ENCODE measurements around the gene ZFP92. TPM values are rescaled to one million over a fixed set of nuclear protein-coding genes. Genes with fewer than 3 reads are reported as not detected.
"Not testable (repeated sequence)": the region's sequence is repeated elsewhere in the genome, so short reads cannot be mapped to it uniquely, and the experiment has no call there.

ZFP92 gene
- total RNA-seq, 1 donor from 2014 or later = 0.49 TPM

GRCh38 chrX:153387345-153387744 is 23.9 kb upstream of the ZFP92 start:
- H3K9me3 ChIP-seq (replicated peaks) = no peaks in the 10 kb centered on the region
- H3K4me1 ChIP-seq = no peaks in the 10 kb centered on the region
- H3K27me3 ChIP-seq (ENCODE audit: low read depth) = no peaks in the 10 kb centered on the region
- no peaks in the 10 kb centered on the region for H3K36me3 ChIP-seq
- H3K27ac ChIP-seq (replicated peaks) = no peak overlapping the region
- no peak for TF ChIP-seq CTCF (IDR thresholded peaks at IDR 0.05; ENCODE audit: borderline replicate concordance)
- no peak overlapping the region for H3K4me3 ChIP-seq
- intact Hi-C loops (cut with micrococcal nuclease) = no loop called here
- no peak for DNase-seq

GRCh38 chrX:153387987-153388721 is 23.1 kb upstream of the ZFP92 start:
- TF ChIP-seq CTCF (IDR thresholded peaks at IDR 0.05; ENCODE audit: borderline replicate concordance) = no peak
- no peaks in the 10 kb centered on the region for H3K9me3 ChIP-seq (replicated peaks)
- intact Hi-C loops (cut with micrococcal nuclease) = no loop called here
- no peaks in the 10 kb centered on the region for H3K4me1 ChIP-seq
- H3K27ac ChIP-seq (replicated peaks) = no peak overlapping the region
- no peaks in the 10 kb centered on the region for H3K36me3 ChIP-seq
- H3K4me3 ChIP-seq = no peak overlapping the region
- H3K27me3 ChIP-seq (ENCODE audit: low read depth) = no peaks in the 10 kb centered on the region
- DNase-seq = no peak

GRCh38 chrX:153388722-153389459 is 22.4 kb upstream of the ZFP92 start:
- intact Hi-C loops (cut with micrococcal nuclease) = no loop called here
- Histone ChIP-seq H3K27ac (replicated peaks) (no peak overlapping the region), H3K36me3 (no peaks in the 10 kb centered on the region), H3K9me3 (replicated peaks) (no peaks in the 10 kb centered on the region), H3K4me3 (no peak overlapping the region), H3K4me1 (no peaks in the 10 kb centered on the region), H3K27me3 (ENCODE audit: low read depth) (no peaks in the 10 kb centered on the region)
- TF ChIP-seq CTCF (IDR thresholded peaks at IDR 0.05; ENCODE audit: borderline replicate concordance) = no peak
- DNase-seq = no peak

GRCh38 chrX:153389460-153389768 is 21.9 kb upstream of the ZFP92 start:
- DNase-seq; H3K9me3 ChIP-seq (replicated peaks); H3K27ac ChIP-seq (replicated peaks); H3K4me3 ChIP-seq; intact Hi-C loops (cut with micrococcal nuclease); H3K4me1 ChIP-seq; H3K27me3 ChIP-seq (ENCODE audit: low read depth); H3K36me3 ChIP-seq: not testable (repeated sequence)

- H3K36me3 ChIP-seq = no peaks in the 10 kb centered on the region
- H3K4me3 ChIP-seq = no peak overlapping the region
- no peak overlapping the region for H3K27ac ChIP-seq (replicated peaks)
- H3K27me3 ChIP-seq (ENCODE audit: low read depth) = no peaks in the 10 kb centered on the region
- no peaks in the 10 kb centered on the region for H3K4me1 ChIP-seq
- intact Hi-C loops (cut with micrococcal nuclease) = no loop called here
- no peaks in the 10 kb centered on the region for H3K9me3 ChIP-seq (replicated peaks)
- DNase-seq = no peak
- TF ChIP-seq CTCF (IDR thresholded peaks at IDR 0.05; ENCODE audit: borderline replicate concordance) = no peak
These were observed 18.5 kb upstream of the ZFP92 start for GRCh38 chrX:153392642-153393321.

GRCh38 chrX:153394612-153395011 is 16.7 kb upstream of the ZFP92 start:
- no peak for DNase-seq

More at GRCh38 chrX:153394612-153395011, 16.7 kb upstream of the ZFP92 start:
- intact Hi-C loops (cut with micrococcal nuclease) = no loop called here
- Histone ChIP-seq H3K27ac (replicated peaks) (no peak overlapping the region), H3K9me3 (replicated peaks) (no peaks in the 10 kb centered on the region), H3K4me3 (no peak overlapping the region), H3K27me3 (ENCODE audit: low read depth) (no peaks in the 10 kb centered on the region), H3K4me1 (no peaks in the 10 kb centered on the region), H3K36me3 (no peaks in the 10 kb centered on the region)
- TF ChIP-seq CTCF (IDR thresholded peaks at IDR 0.05; ENCODE audit: borderline replicate concordance) = no peak

Data from left ventricle myocardium inferior (tissue), 1 donor.